Glomerular visceral epithelial cell (primary cell): Measurements from ENCODE around the gene MCF2L.
A peak's percentile ranks its signal among the peaks of the same experiment; 100 is the strongest.
"Not testable (repeated sequence)": the region's sequence is repeated elsewhere in the genome, so short reads cannot be mapped to it uniquely, and the experiment has no call there.

Experiments used
- DNase-seq: peaks from one replicate; pipeline ENCODE4 v3.0.0-alpha.2; 2016; ENCODE audit errors: extremely low spot score

The MCF2L gene

GRCh38 chr13:113050734-113051431 lies 81.9 kb downstream of the MCF2L start:
- DNase-seq: no peak

- no peak for DNase-seq
Observed at GRCh38 chr13:113051641-113052040, 82.6 kb downstream of the MCF2L start.

GRCh38 chr13:113052206-113052605 lies 83.2 kb downstream of the MCF2L start:
- DNase-seq: no peak

GRCh38 chr13:113052971-113053370 lies 84.0 kb downstream of the MCF2L start:
- no peak for DNase-seq

GRCh38 chr13:113053376-113053775 lies 84.4 kb downstream of the MCF2L start:
- no peak for DNase-seq

- no peak for DNase-seq
Observed at GRCh38 chr13:113053801-113054604, 85.0 kb downstream of the MCF2L start.

GRCh38 chr13:113057084-113057483 lies 88.1 kb downstream of the MCF2L start:
- DNase-seq: no peak

- not testable (repeated sequence) for DNase-seq
Observed at GRCh38 chr13:113057559-113057958, 88.5 kb downstream of the MCF2L start.

GRCh38 chr13:113058129-113058987 lies 89.3 kb downstream of the MCF2L start:
- no peak for DNase-seq

GRCh38 chr13:113058988-113059850 lies 90.2 kb downstream of the MCF2L start:
- no peak for DNase-seq

GRCh38 chr13:113059891-113060290 lies 90.9 kb downstream of the MCF2L start:
- DNase-seq: no peak

- DNase-seq: no peak
Observed at GRCh38 chr13:113060557-113061270, 91.7 kb downstream of the MCF2L start.

- DNase-seq: no peak
Observed at GRCh38 chr13:113061271-113061625, 92.2 kb downstream of the MCF2L start.

GRCh38 chr13:113061796-113062425 lies 92.9 kb downstream of the MCF2L start:
- DNase-seq: no peak

- no peak for DNase-seq
Observed at GRCh38 chr13:113062691-113063090, 93.7 kb downstream of the MCF2L start.

GRCh38 chr13:113063091-113063491 lies 94.1 kb downstream of the MCF2L start:
- no peak for DNase-seq

GRCh38 chr13:113064000-113064533 lies 95.1 kb downstream of the MCF2L start:
- no peak for DNase-seq

GRCh38 chr13:113064534-113065405 lies 95.8 kb downstream of the MCF2L start:
- DNase-seq: peak; percentile 51
